Stimulated activated CD8-positive, alpha-beta memory T cell treated with anti-CD3 and anti-CD28 coated beads, Interleukin-15, amount 100 ng/mL, for 1 hour (primary cell): Measurements from ENCODE around the gene B3GAT1.

Experiments
- DNase-seq: peaks from one replicate; pipeline ENCODE4 v3.0.0-alpha.2; 2020; ENCODE audit warnings: low read depth

B3GAT1 gene

GRCh38 chr11:134333312-134333711 lies 78.7 kb downstream of the B3GAT1 start:
- DNase-seq = no peak

GRCh38 chr11:134332782-134333181 lies 79.3 kb downstream of the B3GAT1 start:
- DNase-seq = no peak

- DNase-seq = no peak
Measured at GRCh38 chr11:134332189-134332631, 79.8 kb downstream of the B3GAT1 start.

GRCh38 chr11:134331354-134332188 lies 80.5 kb downstream of the B3GAT1 start, which contains the start of gene GLB1L2:
TSS of gene GLB1L2 (plus strand) at chr11:134331988. CDS start at chr11:134332062, 74 bp downstream.
- peak; percentile 57 for DNase-seq

GRCh38 chr11:134330611-134331353 lies 81.3 kb downstream of the B3GAT1 start:
- no peak for DNase-seq
